Measurements from ENCODE around the gene UBL3.

Gene UBL3

DNA sequence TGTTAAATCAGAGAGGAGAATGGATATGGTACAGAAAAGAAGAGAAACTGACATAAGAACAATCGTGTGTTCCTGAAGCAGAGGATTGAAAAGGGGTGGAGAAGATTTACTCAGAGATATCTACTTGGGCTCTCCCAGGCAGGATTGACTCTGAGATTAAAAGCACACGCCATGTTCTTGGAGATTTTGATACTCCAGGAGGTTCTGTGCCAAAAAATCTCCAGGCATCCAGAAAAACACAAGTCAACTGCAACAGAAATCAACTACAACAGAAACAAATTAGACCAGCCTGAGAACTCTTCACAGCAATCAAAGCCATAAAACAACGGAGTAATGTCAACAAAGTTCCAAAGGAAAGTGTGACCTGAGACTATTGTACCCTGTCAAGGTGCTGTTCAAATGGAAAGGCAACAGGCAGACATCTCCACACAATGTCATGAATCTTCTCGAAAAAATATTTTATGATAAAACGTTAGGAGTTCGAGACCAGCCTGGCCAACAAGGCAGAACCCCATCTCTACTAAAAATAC is 104.2 kb downstream of the UBL3 start:
- no peak for TF ChIP-seq EZH2phosphoT487 (IDR thresholded peaks at IDR 0.05; ENCODE audit: low read depth)
- TF ChIP-seq, protein P1, sequence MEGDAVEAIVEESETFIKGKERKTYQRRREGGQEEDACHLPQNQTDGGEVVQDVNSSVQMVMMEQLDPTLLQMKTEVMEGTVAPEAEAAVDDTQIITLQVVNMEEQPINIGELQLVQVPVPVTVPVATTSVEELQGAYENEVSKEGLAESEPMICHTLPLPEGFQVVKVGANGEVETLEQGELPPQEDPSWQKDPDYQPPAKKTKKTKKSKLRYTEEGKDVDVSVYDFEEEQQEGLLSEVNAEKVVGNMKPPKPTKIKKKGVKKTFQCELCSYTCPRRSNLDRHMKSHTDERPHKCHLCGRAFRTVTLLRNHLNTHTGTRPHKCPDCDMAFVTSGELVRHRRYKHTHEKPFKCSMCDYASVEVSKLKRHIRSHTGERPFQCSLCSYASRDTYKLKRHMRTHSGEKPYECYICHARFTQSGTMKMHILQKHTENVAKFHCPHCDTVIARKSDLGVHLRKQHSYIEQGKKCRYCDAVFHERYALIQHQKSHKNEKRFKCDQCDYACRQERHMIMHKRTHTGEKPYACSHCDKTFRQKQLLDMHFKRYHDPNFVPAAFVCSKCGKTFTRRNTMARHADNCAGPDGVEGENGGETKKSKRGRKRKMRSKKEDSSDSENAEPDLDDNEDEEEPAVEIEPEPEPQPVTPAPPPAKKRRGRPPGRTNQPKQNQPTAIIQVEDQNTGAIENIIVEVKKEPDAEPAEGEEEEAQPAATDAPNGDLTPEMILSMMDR (IDR thresholded peaks at IDR 0.05; ENCODE audit: low read depth, low read length) = no peak
- H3K4me3 ChIP-seq (ENCODE audit: low read length) = no peak overlapping the region
- no peaks in the 10 kb centered on the region for H3K9me3 ChIP-seq (ENCODE audit: insufficient read depth, low read length)
- peaks cover 33% of the 10 kb centered on the region for H3K4me1 ChIP-seq (ENCODE audit: low read length)
- H3K27ac ChIP-seq (ENCODE audit: low read length) = no peak overlapping the region
- 0 out of 2 replicates have a peak, but pooled peaks cover 4% of the 10 kb centered on the region for H3K27me3 ChIP-seq (ENCODE audit: low read depth, low read length)
- no peaks in the 10 kb centered on the region for H4K20me1 ChIP-seq (ENCODE audit: insufficient read depth, low read length)
- H3K4me2 ChIP-seq (ENCODE audit: low read length) = no peak overlapping the region
- no peak overlapping the region for H2AFZ ChIP-seq (ENCODE audit: low read depth, low read length)
- H3K9ac ChIP-seq (ENCODE audit: low read length) = no peak overlapping the region
- H3K36me3 ChIP-seq (replicated peaks; ENCODE audit: low read depth, low read length) = no peaks in the 10 kb centered on the region
- H3K79me2 ChIP-seq (ENCODE audit: low read length) = no peaks in the 10 kb centered on the region

- TF ChIP-seq, protein P1 (IDR thresholded peaks at IDR 0.05; ENCODE audit: low read depth, low read length) = no peak
- no peak for TF ChIP-seq EZH2phosphoT487 (IDR thresholded peaks at IDR 0.05; ENCODE audit: low read depth)
- Histone ChIP-seq H3K4me3 (ENCODE audit: low read length) (no peak overlapping the region), H2AFZ (ENCODE audit: low read depth, low read length) (no peak overlapping the region), H3K27me3 (ENCODE audit: low read depth, low read length) (0 out of 2 replicates have a peak, but pooled peaks cover 4% of the 10 kb centered on the region), H3K79me2 (ENCODE audit: low read length) (no peaks in the 10 kb centered on the region), H3K4me1 (ENCODE audit: low read length) (peaks cover 38% of the 10 kb centered on the region), H4K20me1 (ENCODE audit: insufficient read depth, low read length) (no peaks in the 10 kb centered on the region), H3K27ac (ENCODE audit: low read length) (no peak overlapping the region), H3K9me3 (ENCODE audit: insufficient read depth, low read length) (no peaks in the 10 kb centered on the region), H3K9ac (ENCODE audit: low read length) (no peak overlapping the region), H3K36me3 (replicated peaks; ENCODE audit: low read depth, low read length) (no peaks in the 10 kb centered on the region), H3K4me2 (ENCODE audit: low read length) (no peak overlapping the region)
These were observed 104.7 kb downstream of the UBL3 start for GRCh38 chr13:29745704-29746103.

- Histone ChIP-seq H3K4me3 (ENCODE audit: low read length) (no peak overlapping the region), H3K4me1 (ENCODE audit: low read length) (peaks cover 45% of the 10 kb centered on the region), H4K20me1 (ENCODE audit: insufficient read depth, low read length) (no peaks in the 10 kb centered on the region), H3K79me2 (ENCODE audit: low read length) (no peaks in the 10 kb centered on the region), H3K36me3 (replicated peaks; ENCODE audit: low read depth, low read length) (no peaks in the 10 kb centered on the region), H3K4me2 (ENCODE audit: low read length) (peak overlapping the region; percentile 49), H3K9ac (ENCODE audit: low read length) (peak overlapping the region; percentile 11; the same call in 1 of the 2 replicates), H3K27ac (ENCODE audit: low read length) (no peak overlapping the region; the same call in 1 of the 2 replicates), H2AFZ (ENCODE audit: low read depth, low read length) (peak overlapping the region; percentile 35; the same call in 1 of the 2 replicates), H3K9me3 (ENCODE audit: insufficient read depth, low read length) (no peaks in the 10 kb centered on the region), H3K27me3 (ENCODE audit: low read depth, low read length) (0 out of 2 replicates have a peak, but pooled peaks cover 4% of the 10 kb centered on the region)
- TF ChIP-seq, protein P1 (IDR thresholded peaks at IDR 0.05; ENCODE audit: low read depth, low read length) = no peak
- TF ChIP-seq EZH2phosphoT487 (IDR thresholded peaks at IDR 0.05; ENCODE audit: low read depth) = no peak
These were observed 107.1 kb downstream of the UBL3 start for GRCh38 chr13:29743201-29743786.

DNA sequence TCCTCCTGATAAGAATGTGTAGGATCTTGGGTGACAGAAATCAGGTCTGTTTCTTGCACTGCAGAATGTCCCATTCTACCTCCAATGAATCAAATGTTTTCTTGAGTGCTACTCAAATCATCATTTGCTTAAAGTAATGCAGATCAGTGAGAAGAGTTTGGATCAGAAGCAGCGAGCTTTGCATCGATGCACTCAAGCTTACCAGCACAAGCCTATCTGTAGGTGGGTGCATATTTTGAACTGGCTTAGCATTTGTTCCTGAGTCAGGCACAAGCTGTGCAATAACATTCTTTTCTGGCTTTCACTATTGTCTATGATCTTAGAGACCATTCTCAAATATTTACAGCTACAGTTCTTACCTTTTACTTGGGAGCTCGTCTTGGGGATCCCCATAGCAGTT is 109.5 kb downstream of the UBL3 start:
- TF ChIP-seq EZH2phosphoT487 (IDR thresholded peaks at IDR 0.05; ENCODE audit: low read depth) = no peak
- TF ChIP-seq, protein P1 (IDR thresholded peaks at IDR 0.05; ENCODE audit: low read depth, low read length) = no peak

More for the DNA sequence above, 109.5 kb downstream of the UBL3 start:
- H3K36me3 ChIP-seq (replicated peaks; ENCODE audit: low read depth, low read length) = no peaks in the 10 kb centered on the region
- no peaks in the 10 kb centered on the region for H3K79me2 ChIP-seq (ENCODE audit: low read length)
- H3K4me2 ChIP-seq (ENCODE audit: low read length) = peak overlapping the region; percentile 63
- H3K27ac ChIP-seq (ENCODE audit: low read length) = peak overlapping the region; percentile 43
- H2AFZ ChIP-seq (ENCODE audit: low read depth, low read length) = no peak overlapping the region
- H3K27me3 ChIP-seq (ENCODE audit: low read depth, low read length) = 0 out of 2 replicates have a peak, but pooled peaks cover 3% of the 10 kb centered on the region
- H3K4me1 ChIP-seq (ENCODE audit: low read length) = peaks cover 43% of the 10 kb centered on the region
- no peaks in the 10 kb centered on the region for H3K9me3 ChIP-seq (ENCODE audit: insufficient read depth, low read length)
- peak overlapping the region; percentile 4; the same call in 1 of the 2 replicates for H3K9ac ChIP-seq (ENCODE audit: low read length)
- H3K4me3 ChIP-seq (ENCODE audit: low read length) = peak overlapping the region; percentile 10
- no peaks in the 10 kb centered on the region for H4K20me1 ChIP-seq (ENCODE audit: insufficient read depth, low read length)

All from OCI-LY3 (cell line).